Upper lobe of left lung (tissue), 6 donors: ENCODE measurements around the gene XAGE1B. TPM values are rescaled to one million over a fixed set of nuclear protein-coding genes. Genes with fewer than 3 reads are reported as not detected.
A peak's percentile ranks its signal among the peaks of the same experiment; 100 is the strongest.
"Not testable (repeated sequence)": the region's sequence is repeated elsewhere in the genome, so short reads cannot be mapped to it uniquely, and the experiment has no call there.

Experiments used
- ATAC-seq, 2 donors: fragments of 200-7000 bp; cut with Tn5 transposase; one replicate each; pipeline ENCODE4 v1.9.1; 2022; ENCODE audit warnings: mild to moderate bottlenecking in 2 of 2, moderate library complexity in 2 of 2; ENCODE audit not compliant: low FRiP score in 2 of 2
- DNase-seq, 2 donors: peaks; one replicate each; pipeline ENCODE4 v3.0.0-alpha.2; 2019 to 2020
- H3K27ac ChIP-seq, 4 donors: fragments of 200-600 bp; sonication (generic); one replicate each; pipeline ENCODE4 v1.5.1; 2016 to 2019
- H3K27me3 ChIP-seq, 4 donors: fragments of 200-600 bp; sonication (generic); one replicate each; pipeline ENCODE4 v1.5.1; 2017 to 2019
- H3K36me3 ChIP-seq, 4 donors: fragments of 200-600 bp; sonication (generic); one replicate each; pipeline ENCODE4 v1.5.1; 2016 to 2019
- H3K4me1 ChIP-seq, 4 donors: fragments of 200-600 bp; sonication (generic); one replicate each; pipeline ENCODE4 v1.5.1; 2018 to 2019
- H3K4me3 ChIP-seq, 4 donors: fragments of 200-600 bp; sonication (generic); one replicate each; pipeline ENCODE4 v1.5.1; 2017 to 2019; ENCODE audit warnings: mild to moderate bottlenecking in 2 of 4, moderate library complexity in 1 of 4
- H3K9me3 ChIP-seq, 4 donors: fragments of 200-600 bp; sonication (generic); one replicate each; pipeline ENCODE4 v1.5.1; 2018 to 2019
- EP300 ChIP-seq, 4 donors: sonication (generic); formaldehyde crosslinking; IDR thresholded peaks; one replicate each; pipeline ENCODE4 v1.5.1; 2017; ENCODE audit warnings: antibody characterized with exemption in 4 of 4, control low read depth in 2 of 4
- POLR2A ChIP-seq, 4 donors: fragments of 450-650 bp; IDR thresholded peaks; one replicate each; pipeline ENCODE4 v1.5.1; 2016 to 2017; ENCODE audit warnings: antibody characterized with exemption in 4 of 4, mild to moderate bottlenecking in 2 of 4
- POLR2AphosphoS5 ChIP-seq, 2 donors: sonication (generic); formaldehyde crosslinking; IDR thresholded peaks; one replicate each; pipeline ENCODE4 v1.5.1; 2017; ENCODE audit warnings: antibody characterized with exemption in 2 of 2
- WGBS, 2 donors: methylation state at CpG; one replicate each; pipeline ENCODE4 v1.1.5; 2017 to 2018; 5-methylcytosine and 5-hydroxymethylcytosine counted together
- total RNA-seq, 6 donors: library from RNA; depleted of rRNA in 4 of 6; stranded (reverse); fragments of >200 nt in 4 of 6; gene quantifications; one replicate each; pipeline versions ENCODE4 v1.1.0 to v1.2.1, GENCODE V29; 2016 to 2021
- TF ChIP-seq, protein P1 (sequence below), 6 experiments: fragments of 450-650 bp in 4 of 6; fragments of 200-600 bp in 2 of 6; sonication (generic) in 2 of 6; IDR thresholded peaks; one replicate each; pipeline ENCODE4 v1.5.1; 2016 to 2019; ENCODE audit warnings: antibody characterized with exemption in 6 of 6
- donor health status: DM: no; HTN: no; CAD: no; lungs with moderate emphysema.
- donor health status: DM: no; HTN: yes; CAD: no; lungs with severe emphysema.

Gene XAGE1B
- total RNA-seq, 6 donors from 2014 or later = 0.54 to 3.2 (median 2.1) TPM; not detected in 3

DNA sequence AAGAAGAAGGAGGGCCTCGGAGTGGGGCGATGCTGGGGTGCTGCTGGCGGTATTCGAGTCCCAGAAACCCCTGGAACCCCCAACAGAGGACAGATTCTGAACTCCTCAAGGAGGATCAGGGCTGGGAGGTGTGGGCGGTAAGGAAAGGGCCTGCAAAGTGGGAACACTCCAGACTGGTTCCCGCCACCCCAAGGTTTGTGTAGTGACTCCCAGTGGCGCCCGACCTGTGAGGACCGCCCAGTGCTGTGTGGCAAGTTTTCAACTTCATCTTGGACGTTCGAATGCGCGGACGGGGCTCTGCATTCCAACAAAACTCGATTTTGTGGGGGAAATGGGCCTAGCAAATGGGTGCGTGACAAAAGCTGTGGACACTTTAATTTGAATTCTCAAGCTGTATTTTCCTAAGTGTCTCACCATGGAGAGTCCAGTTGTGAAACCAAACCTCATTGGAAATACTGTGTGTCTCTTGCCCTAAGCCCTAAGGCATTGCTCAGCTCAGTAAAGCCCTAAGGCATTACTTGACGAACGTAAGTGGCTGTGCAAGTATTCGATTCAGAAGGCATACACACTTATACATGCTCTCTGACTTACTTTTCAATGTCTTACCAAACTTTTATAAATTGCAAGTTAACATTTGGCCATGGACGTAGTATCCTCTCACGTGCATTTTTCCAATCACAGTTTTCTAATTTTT is 27.4 kb upstream of the XAGE1B start:
- no peaks in the 10 kb centered on the region for H3K9me3 ChIP-seq
- no peaks in the 10 kb centered on the region for H3K36me3 ChIP-seq
- WGBS, 2 donors = 84 to 93% methylated on average over 14 to 21 of the region's 21 CpGs
- TF ChIP-seq, protein P1, sequence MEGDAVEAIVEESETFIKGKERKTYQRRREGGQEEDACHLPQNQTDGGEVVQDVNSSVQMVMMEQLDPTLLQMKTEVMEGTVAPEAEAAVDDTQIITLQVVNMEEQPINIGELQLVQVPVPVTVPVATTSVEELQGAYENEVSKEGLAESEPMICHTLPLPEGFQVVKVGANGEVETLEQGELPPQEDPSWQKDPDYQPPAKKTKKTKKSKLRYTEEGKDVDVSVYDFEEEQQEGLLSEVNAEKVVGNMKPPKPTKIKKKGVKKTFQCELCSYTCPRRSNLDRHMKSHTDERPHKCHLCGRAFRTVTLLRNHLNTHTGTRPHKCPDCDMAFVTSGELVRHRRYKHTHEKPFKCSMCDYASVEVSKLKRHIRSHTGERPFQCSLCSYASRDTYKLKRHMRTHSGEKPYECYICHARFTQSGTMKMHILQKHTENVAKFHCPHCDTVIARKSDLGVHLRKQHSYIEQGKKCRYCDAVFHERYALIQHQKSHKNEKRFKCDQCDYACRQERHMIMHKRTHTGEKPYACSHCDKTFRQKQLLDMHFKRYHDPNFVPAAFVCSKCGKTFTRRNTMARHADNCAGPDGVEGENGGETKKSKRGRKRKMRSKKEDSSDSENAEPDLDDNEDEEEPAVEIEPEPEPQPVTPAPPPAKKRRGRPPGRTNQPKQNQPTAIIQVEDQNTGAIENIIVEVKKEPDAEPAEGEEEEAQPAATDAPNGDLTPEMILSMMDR (IDR thresholded peaks at IDR 0.05) = no peak
- no peak for TF ChIP-seq POLR2A (IDR thresholded peaks at IDR 0.05)
- no peak for TF ChIP-seq POLR2AphosphoS5 (IDR thresholded peaks at IDR 0.05)
- no peak for TF ChIP-seq EP300 (IDR thresholded peaks at IDR 0.05)
- no peaks in the 10 kb centered on the region for H3K27me3 ChIP-seq
- no peak overlapping the region for H3K4me3 ChIP-seq
- H3K27ac ChIP-seq = no peak overlapping the region
- DNase-seq (no peak), ATAC-seq (no peak)
- H3K4me1 ChIP-seq = no peaks in the 10 kb centered on the region

DNA sequence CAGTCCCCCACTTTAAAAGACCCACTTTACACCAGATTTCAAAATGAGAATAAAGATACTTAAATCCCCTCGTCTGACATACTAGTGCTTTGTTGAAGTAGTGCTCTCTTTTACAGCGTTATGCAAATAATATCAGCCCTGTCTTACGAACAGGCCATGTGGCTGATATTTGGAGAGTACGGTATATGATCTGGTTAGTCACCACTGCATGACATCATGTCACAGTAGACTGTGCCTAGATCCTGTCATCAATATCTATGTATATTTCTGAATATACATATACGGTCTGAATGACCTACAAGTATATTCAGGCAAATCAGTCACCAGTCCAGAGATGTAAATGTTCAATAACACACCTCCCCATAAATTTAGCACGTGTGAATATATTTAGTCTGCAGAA is 25.4 kb upstream of the XAGE1B start:
- no peak for TF ChIP-seq POLR2A (IDR thresholded peaks at IDR 0.05)
- TF ChIP-seq, protein P1 (IDR thresholded peaks at IDR 0.05) = no peak
- TF ChIP-seq POLR2AphosphoS5 (IDR thresholded peaks at IDR 0.05) = no peak
- TF ChIP-seq EP300 (IDR thresholded peaks at IDR 0.05) = no peak

DNA sequence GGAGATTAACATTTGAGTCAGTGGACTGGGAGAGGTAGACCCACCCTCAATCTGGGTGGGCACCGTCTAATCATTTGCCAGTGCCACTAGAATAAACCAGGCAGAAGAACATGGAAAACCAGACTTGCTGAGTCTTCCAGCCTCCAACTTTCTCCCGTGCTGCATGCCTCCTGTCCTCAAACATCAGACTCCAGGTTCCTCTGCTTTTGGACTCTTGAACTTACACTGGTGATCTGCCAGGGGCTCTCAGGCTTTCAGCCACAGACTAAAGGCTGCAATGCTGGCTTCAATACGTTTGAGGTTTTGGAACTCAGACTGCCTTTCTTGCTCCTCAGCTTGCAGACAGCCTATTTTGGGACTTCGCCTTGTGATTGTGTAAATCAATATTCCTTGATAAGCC is 24.2 kb upstream of the XAGE1B start:
- not testable (repeated sequence) for H3K36me3 ChIP-seq, H3K27me3 ChIP-seq, H3K27ac ChIP-seq, H3K4me1 ChIP-seq, DNase-seq, H3K9me3 ChIP-seq, H3K4me3 ChIP-seq, ATAC-seq
- WGBS, 2 donors = 60 to 100% methylated on average over 1 to 4 of the region's 4 CpGs

More for the DNA sequence above, 25.4 kb upstream of the XAGE1B start:
- H3K4me1 ChIP-seq = no peaks in the 10 kb centered on the region
- H3K4me3 ChIP-seq = no peak overlapping the region
- H3K36me3 ChIP-seq = no peaks in the 10 kb centered on the region
- H3K27me3 ChIP-seq = no peaks in the 10 kb centered on the region
- 66 to 74% methylated on average over 6 of the region's 6 CpGs for WGBS, 2 donors
- H3K9me3 ChIP-seq = no peaks in the 10 kb centered on the region
- no peak overlapping the region for H3K27ac ChIP-seq
- ATAC-seq (no peak), DNase-seq (no peak)

DNA sequence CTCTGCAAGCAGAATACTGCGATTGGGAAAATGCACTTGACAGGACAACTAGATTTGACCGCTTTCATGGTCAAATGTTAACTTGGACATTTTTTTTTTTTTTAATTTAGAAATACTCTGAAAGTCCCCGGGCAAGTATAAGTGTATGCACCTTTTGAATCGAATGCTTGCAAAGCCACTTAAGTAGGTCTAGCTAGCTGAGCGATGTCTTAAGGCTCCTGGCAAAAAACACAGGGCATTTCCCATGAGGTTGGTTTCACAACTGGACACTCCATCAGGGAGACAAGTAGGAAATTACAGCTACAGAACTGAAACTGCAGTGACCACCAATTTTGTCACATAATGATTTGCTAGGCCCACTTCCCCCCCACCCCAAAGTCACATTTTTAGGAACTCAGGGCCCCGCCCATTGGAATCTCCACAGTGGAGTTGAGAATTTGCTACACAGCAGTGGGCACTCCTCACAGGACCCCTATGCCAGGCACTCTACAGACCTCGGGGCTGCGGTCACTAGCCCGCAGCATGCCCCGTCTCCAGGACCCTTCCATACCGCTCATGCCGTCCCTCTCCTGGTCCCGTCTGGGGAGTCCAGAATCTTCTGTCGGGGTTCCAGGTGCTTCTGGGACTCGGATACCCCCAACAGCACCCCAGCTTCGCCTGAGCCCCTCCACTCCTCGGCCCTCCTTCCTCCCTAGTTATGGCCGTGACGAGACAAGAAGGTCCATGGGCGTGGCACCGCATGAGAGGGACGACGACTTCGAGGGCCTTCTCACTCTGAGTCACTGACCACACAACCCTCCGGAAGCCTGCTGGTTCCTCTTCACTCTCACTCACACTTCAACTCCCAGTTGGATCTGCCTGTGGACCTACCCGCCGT is 515 bp downstream of the XAGE1B start:
- H3K36me3 ChIP-seq, H3K4me1 ChIP-seq, DNase-seq, H3K27me3 ChIP-seq, H3K9me3 ChIP-seq, H3K27ac ChIP-seq, H3K4me3 ChIP-seq: not testable (repeated sequence)
- no CpG with 5 or more reads among the region's 27 CpGs for WGBS, 2 donors
- peak in 1 of 2 donors; percentile 71 for ATAC-seq

DNA sequence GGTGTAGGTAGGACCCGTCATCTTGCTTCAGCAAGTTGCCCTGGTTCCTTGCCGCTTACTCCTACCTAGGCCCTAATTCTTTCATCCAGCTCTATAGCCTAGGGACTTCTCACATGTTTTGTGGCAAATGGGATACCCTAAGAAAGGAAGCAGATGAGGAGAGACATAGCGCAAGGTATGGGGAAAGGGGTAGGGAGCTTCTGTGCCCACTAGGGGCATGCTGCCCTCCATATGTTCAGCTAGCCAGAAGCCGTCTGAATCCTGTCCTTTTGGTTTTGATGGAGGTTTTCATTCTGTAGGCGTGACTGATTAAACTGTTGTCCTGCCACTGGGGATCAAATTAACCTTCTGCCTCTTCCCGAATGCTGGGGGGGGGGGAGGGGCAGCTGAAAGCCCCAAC is 5.7 kb downstream of the XAGE1B start:
- no CpG with 5 or more reads among the region's 6 CpGs for WGBS, 2 donors
- not testable (repeated sequence) for H3K27ac ChIP-seq, H3K4me3 ChIP-seq, DNase-seq, ATAC-seq, H3K36me3 ChIP-seq, H3K4me1 ChIP-seq, H3K9me3 ChIP-seq, H3K27me3 ChIP-seq

DNA sequence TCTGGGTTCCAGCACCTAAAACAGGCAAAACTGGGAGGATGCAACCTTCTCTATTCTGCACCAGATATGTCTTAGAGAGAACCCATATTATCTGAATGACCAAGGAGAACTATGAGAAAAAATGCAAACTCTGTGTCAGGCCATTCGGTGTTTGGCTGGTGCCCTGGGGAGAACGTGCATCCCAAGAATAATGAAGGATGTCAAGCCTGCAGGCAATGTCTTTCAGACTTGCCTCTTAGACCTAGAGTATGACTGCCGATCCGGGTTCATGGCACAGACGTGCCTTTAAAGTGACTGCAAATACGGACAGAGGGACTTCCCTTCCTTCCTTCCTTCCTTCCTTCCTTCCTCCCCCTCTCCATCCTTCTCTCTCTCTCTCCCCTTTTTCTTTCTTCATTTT is 6.9 kb downstream of the XAGE1B start:
- Histone ChIP-seq H3K4me3 (no peak overlapping the region), H3K9me3 (no peaks in the 10 kb centered on the region), H3K36me3 (no peaks in the 10 kb centered on the region), H3K27ac (no peak overlapping the region), H3K4me1 (no peaks in the 10 kb centered on the region), H3K27me3 (no peaks in the 10 kb centered on the region)
- 61 to 71% methylated on average over 6 of the region's 6 CpGs for WGBS, 2 donors
- ATAC-seq (no peak), DNase-seq (no peak)
- TF ChIP-seq, protein P1 (IDR thresholded peaks at IDR 0.05) = no peak
- TF ChIP-seq POLR2AphosphoS5 (IDR thresholded peaks at IDR 0.05) (no peak), POLR2A (IDR thresholded peaks at IDR 0.05) (no peak), EP300 (IDR thresholded peaks at IDR 0.05) (no peak)
